Ectodermal cell (in vitro differentiated cells): ENCODE results near the gene CFAP107.

ENCODE experiments used
- H3K27ac ChIP-seq: 2 replicates; pipeline ENCODE4 v1.7.0; 2013; ENCODE audit warnings: mild to moderate bottlenecking, low read depth, low read length; ENCODE audit not compliant: insufficient read depth, poor library complexity, severe bottlenecking
- H3K27me3 ChIP-seq: 2 replicates; pipeline ENCODE4 v1.7.0; 2013; ENCODE audit warnings: mild to moderate bottlenecking, low read length; ENCODE audit not compliant: insufficient read depth, control insufficient read depth, poor library complexity, severe bottlenecking
- H3K36me3 ChIP-seq: one replicate; pipeline ENCODE4 v1.7.0; 2013; ENCODE audit warnings: low read length; ENCODE audit not compliant: control insufficient read depth, insufficient read depth
- H3K4me1 ChIP-seq: one replicate; pipeline ENCODE4 v1.7.0; 2013; ENCODE audit warnings: low read length; ENCODE audit not compliant: control insufficient read depth, insufficient read depth
- H3K4me3 ChIP-seq: 2 replicates; pipeline ENCODE4 v1.7.0; 2013; ENCODE audit warnings: low read depth, low read length, control low read depth; ENCODE audit not compliant: insufficient read depth
- H3K9me3 ChIP-seq: 2 replicates; pipeline ENCODE4 v1.7.0; 2013; ENCODE audit warnings: mild to moderate bottlenecking, low read length, moderate library complexity; ENCODE audit not compliant: control insufficient read depth
- WGBS, 2 experiments: methylation state at CpG; one replicate each; pipeline ENCODE4 v1.1.7; 2013; ENCODE audit warnings: missing lambda C conversion rate in 2 of 2; 5-methylcytosine and 5-hydroxymethylcytosine counted together

CFAP107 gene

GRCh38 chr1:12761781-12762180 lies 15.8 kb downstream of the CFAP107 start:
- H3K27ac ChIP-seq = no peak overlapping the region
- no peak overlapping the region for H3K4me3 ChIP-seq
- 91 to 94% methylated on average over 5 of the region's 5 CpGs for WGBS, 2 experiments
- H3K4me1 ChIP-seq = no peaks in the 10 kb centered on the region
- no peaks in the 10 kb centered on the region for H3K9me3 ChIP-seq
- H3K27me3 ChIP-seq = no peaks in the 10 kb centered on the region
- no peaks in the 10 kb centered on the region for H3K36me3 ChIP-seq

DNA sequence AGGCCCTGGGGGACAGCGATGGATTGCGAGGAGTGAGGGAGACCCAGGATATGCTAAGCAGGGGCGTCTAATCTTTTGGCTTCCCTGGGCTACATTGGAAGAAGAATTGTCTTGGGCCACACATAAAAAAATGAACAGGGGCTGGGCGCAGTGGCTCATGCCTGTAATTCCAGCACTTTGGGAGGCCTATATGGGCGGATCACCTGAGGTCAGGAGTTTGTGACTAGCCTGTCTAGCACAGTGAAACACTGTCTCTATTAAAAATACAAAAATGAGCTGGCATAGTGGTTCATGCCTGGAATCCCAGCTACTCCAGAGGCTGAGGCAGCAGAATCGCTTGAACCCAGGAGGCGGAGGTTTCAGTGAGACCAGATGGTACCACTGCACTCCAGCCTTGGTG lies 16.8 kb downstream of the CFAP107 start:
- Histone ChIP-seq H3K9me3 (no peaks in the 10 kb centered on the region), H3K4me1 (no peaks in the 10 kb centered on the region), H3K27ac (no peak overlapping the region), H3K27me3 (no peaks in the 10 kb centered on the region), H3K4me3 (no peak overlapping the region), H3K36me3 (no peaks in the 10 kb centered on the region)
- WGBS, 2 experiments = 91 to 94% methylated on average over 7 of the region's 7 CpGs

DNA sequence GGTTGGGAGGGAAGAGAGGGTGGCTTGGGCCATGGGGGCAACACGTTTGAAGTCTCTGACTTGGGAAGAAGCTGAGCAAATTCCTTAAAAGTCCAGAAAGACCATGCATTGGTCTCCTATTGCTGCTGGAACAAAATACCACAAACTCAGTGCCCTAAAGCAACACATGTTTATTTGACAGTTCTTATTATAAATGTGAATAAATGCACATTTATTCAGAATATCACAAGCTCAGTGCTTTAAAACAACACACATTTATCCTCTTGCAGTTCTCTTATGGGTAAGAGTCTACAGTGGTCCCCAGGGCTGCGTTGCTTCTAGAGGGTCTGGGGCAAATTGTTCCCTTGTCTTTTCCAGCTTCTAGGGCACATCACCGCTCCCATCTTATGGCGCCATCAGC lies 17.5 kb downstream of the CFAP107 start:
- no peaks in the 10 kb centered on the region for H3K27me3 ChIP-seq
- 90 to 93% methylated on average over 4 of the region's 4 CpGs for WGBS, 2 experiments
- no peak overlapping the region for H3K4me3 ChIP-seq
- H3K4me1 ChIP-seq = no peaks in the 10 kb centered on the region
- H3K27ac ChIP-seq = no peak overlapping the region
- no peaks in the 10 kb centered on the region for H3K9me3 ChIP-seq
- H3K36me3 ChIP-seq = no peaks in the 10 kb centered on the region

GRCh38 chr1:12764016-12764415 lies 18.0 kb downstream of the CFAP107 start:
- 81 to 84% methylated on average over 4 to 5 of the region's 5 CpGs for WGBS, 2 experiments
- no peak overlapping the region for H3K4me3 ChIP-seq

DNA sequence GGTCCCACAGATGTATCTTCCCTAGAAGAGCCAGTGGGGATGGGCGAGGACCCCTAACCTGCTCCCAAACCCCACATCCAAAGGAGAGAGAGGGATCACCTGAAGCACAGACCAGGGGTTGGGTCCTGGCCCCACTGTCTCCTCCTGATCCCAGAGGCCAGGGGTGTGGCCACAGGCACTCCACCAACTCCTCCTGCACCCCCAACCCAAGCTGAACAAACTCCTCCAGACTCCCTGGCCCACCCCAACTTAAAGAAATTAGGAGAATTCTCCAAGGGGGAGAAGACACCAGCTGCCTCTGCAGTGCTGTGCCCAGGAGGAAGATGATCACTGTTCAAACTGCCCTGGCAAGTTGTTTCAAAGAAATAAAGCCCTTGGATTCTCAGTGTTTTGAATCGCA lies 23.0 kb downstream of the CFAP107 start:
- H3K36me3 ChIP-seq = no peaks in the 10 kb centered on the region
- no peaks in the 10 kb centered on the region for H3K4me1 ChIP-seq
- no peaks in the 10 kb centered on the region for H3K27me3 ChIP-seq
- no peaks in the 10 kb centered on the region for H3K9me3 ChIP-seq
- H3K27ac ChIP-seq = no peak overlapping the region
- no peak overlapping the region for H3K4me3 ChIP-seq
- 87 to 89% methylated on average over 2 of the region's 2 CpGs for WGBS, 2 experiments

More at GRCh38 chr1:12764016-12764415, 18.0 kb downstream of the CFAP107 start:
- H3K4me1 ChIP-seq = no peaks in the 10 kb centered on the region
- no peaks in the 10 kb centered on the region for H3K27me3 ChIP-seq
- H3K36me3 ChIP-seq = no peaks in the 10 kb centered on the region
- no peak overlapping the region for H3K27ac ChIP-seq
- no peaks in the 10 kb centered on the region for H3K9me3 ChIP-seq

- H3K4me1 ChIP-seq = no peaks in the 10 kb centered on the region
Measured at GRCh38 chr1:12769976-12770505, 24.0 kb downstream of the CFAP107 start.

GRCh38 chr1:12770620-12771019 lies 24.6 kb downstream of the CFAP107 start:
- H3K9me3 ChIP-seq = no peaks in the 10 kb centered on the region
- H3K27me3 ChIP-seq = no peaks in the 10 kb centered on the region
- WGBS, 2 experiments = 91 to 95% methylated on average over 2 of the region's 2 CpGs
- no peaks in the 10 kb centered on the region for H3K36me3 ChIP-seq
- H3K4me1 ChIP-seq = no peaks in the 10 kb centered on the region
- no peak overlapping the region for H3K4me3 ChIP-seq
- H3K27ac ChIP-seq = no peak overlapping the region

More at GRCh38 chr1:12769976-12770505, 24.0 kb downstream of the CFAP107 start:
- no peak overlapping the region for H3K4me3 ChIP-seq
- H3K36me3 ChIP-seq = no peaks in the 10 kb centered on the region
- H3K27me3 ChIP-seq = no peaks in the 10 kb centered on the region
- WGBS, 2 experiments = 87 to 88% methylated on average over 7 of the region's 7 CpGs
- H3K27ac ChIP-seq = no peak overlapping the region
- no peaks in the 10 kb centered on the region for H3K9me3 ChIP-seq

- Histone ChIP-seq H3K4me3 (no peak overlapping the region), H3K27me3 (no peaks in the 10 kb centered on the region), H3K36me3 (no peaks in the 10 kb centered on the region), H3K27ac (no peak overlapping the region), H3K4me1 (no peaks in the 10 kb centered on the region), H3K9me3 (no peaks in the 10 kb centered on the region)
- 91 to 93% methylated on average over 5 of the region's 5 CpGs for WGBS, 2 experiments
Measured at GRCh38 chr1:12771186-12771585, 25.2 kb downstream of the CFAP107 start.

- H3K27ac ChIP-seq = no peak overlapping the region
- H3K27me3 ChIP-seq = no peaks in the 10 kb centered on the region
- WGBS, 2 experiments = 87 to 96% methylated on average over 5 of the region's 5 CpGs
- no peaks in the 10 kb centered on the region for H3K9me3 ChIP-seq
- no peaks in the 10 kb centered on the region for H3K4me1 ChIP-seq
- H3K36me3 ChIP-seq = no peaks in the 10 kb centered on the region
- no peak overlapping the region for H3K4me3 ChIP-seq
Measured at GRCh38 chr1:12772520-12772919, 26.5 kb downstream of the CFAP107 start.

DNA sequence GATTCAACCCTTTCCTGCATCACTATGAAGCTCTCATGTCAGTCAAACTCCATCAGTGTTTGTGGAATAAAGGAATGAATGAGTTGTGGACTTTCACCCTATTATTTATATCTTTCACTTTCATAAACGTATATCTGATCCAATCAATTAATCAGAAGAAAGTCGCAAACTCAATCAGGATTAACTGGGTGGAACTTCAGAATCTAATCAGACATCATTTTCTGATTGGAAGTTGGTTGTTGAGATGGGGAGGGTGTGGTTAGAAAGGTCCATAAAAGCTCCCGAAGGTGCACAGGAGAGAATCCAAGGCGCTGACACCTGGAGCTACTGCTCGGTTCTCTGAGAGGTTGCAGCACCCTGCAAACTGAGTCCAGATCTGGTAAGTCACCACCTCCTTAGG lies 27.4 kb downstream of the CFAP107 start, which contains the start of gene PRAMEF12:
Gene PRAMEF12 (plus strand): TSS at position 301 of the 400 bp plus-strand sequence. CDS start 1,130 bp downstream, outside the sequence.
- H3K36me3 ChIP-seq = no peaks in the 10 kb centered on the region
- H3K4me1 ChIP-seq = no peaks in the 10 kb centered on the region
- H3K9me3 ChIP-seq = no peaks in the 10 kb centered on the region
- WGBS, 2 experiments = 91 to 98% methylated on average over 4 to 5 of the region's 5 CpGs
- no peaks in the 10 kb centered on the region for H3K27me3 ChIP-seq
- H3K4me3 ChIP-seq = no peak within 1 kb of the TSS
- no peak within 1 kb of the TSS for H3K27ac ChIP-seq
